ENCODE results near the gene ETV6. TPM values are rescaled to one million over a fixed set of nuclear protein-coding genes. Genes with fewer than 3 reads are reported as not detected.

The ETV6 gene
- total RNA-seq, 1 donor from 2014 or later, result 15.2 TPM

DNA sequence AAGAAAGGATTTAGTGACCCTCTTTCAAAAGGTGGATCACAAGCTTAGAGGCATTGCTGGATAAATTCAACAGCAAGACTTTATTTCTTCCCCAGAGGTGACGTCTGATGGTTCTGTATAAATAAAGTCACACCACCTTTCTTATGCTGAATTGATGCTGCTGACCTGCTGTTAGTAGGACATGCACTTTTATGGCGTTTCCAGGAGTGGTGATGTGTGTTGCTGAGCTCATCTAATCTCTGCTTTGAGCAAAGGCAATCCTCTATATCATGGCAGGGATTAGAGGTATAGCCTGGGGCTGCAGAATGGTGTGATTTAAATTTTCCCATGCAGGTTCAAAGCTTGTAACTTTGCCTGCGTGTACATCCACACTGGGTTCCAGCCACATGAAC is 94.9 kb downstream of the ETV6 start:
- intact Hi-C loops (cut with DNase I), result no loop called here
- ATAC-seq (no peak), DNase-seq (ENCODE audit: missing footprints) (no peak)

DNA sequence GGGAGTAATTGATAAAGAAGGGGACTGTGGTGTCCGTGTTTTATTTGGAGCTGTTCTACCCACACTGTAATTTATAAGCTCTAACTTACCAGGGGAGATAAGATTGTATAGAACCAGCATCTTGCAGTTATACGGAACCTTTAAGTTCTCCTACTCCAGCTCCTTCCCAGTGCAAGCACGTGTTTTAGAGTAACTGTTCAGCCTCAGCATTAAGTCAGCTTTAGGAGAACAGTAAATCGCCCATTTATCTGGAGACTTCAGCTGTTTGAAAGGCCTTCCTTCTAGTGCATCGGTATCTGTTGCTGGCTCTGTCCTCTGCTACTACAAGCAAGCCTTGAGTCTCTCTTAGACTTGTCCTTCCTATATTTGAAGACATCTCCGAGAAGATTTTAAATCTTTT is 95.6 kb downstream of the ETV6 start:
- ATAC-seq (no peak), DNase-seq (ENCODE audit: missing footprints) (no peak)
- intact Hi-C loops (cut with DNase I), result no loop called here

DNA sequence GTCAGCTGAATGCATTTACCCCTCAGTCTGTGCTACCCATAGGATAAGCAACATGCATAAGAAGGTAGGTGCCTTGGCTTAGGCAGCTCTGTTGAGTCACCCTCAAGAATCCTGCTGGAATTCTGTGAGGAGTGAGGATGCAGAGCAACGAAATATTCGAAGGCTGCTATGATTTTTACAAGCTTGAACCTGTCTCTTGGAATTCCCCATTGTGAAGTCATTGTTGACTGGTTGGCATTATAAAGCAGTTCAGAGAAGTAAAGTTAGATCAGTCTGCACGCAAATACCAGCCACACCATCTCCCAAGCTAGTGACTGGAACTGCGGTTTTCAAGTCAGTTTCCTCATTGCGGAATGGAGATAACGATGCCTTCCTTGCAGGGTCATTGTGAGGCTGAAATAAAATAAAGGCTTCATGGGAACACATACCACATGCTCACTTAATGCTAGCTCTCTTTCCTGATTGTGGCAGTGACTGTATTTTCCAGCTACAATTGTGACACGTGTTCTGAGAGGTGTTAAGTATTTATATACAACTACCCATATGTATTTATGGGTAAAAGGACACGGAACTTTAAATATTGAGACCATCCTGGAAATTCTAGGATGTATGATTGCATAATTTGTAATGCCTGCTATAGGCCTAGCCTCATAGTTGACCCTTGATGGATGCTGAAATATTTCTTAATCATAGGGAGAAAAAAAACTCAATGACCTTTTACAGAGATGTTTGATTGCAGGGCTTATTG is 96.7 kb downstream of the ETV6 start:
- intact Hi-C loops (cut with DNase I), result no loop called here
- DNase-seq (ENCODE audit: missing footprints) (no peak), ATAC-seq (no peak)

DNA sequence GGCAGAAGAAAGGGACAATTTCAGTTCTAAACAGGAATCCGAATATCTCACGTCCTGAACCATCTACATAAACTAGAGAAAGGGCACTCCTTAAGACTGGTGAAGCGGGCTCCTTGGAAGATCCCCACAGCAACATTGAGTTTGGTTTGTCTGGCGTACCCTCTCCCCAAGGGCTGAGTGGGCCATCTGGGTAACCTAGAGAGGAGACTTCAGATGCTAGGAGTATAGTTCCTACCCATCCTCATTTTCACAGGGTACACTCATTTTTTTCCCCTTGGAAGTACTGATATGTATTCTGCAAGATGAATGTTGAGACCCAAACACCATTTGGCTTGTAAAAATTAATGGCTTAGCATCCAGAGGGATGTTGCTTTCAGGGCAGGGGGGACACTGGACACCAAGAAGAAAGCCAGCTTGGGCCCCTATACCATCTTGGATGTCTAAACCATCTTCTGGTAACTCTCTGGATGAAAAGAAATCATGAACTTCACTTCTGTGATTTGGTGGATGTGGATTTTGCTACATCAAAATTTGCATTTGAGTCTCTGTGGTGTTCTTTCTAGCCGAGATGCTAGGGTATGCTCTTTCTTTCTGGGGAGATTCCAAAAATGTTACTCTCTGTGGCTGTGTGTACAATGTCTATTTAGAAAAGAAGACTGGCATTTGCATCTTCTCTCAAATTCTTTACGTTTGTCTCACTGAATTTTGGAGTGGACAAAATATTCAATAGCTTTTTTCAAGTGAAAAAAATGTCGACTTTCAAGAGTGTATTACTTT is 97.7 kb downstream of the ETV6 start:
- intact Hi-C loops (cut with DNase I), result no loop called here
- no peak for ATAC-seq
- DNase-seq (ENCODE audit: missing footprints), result no peak

DNA sequence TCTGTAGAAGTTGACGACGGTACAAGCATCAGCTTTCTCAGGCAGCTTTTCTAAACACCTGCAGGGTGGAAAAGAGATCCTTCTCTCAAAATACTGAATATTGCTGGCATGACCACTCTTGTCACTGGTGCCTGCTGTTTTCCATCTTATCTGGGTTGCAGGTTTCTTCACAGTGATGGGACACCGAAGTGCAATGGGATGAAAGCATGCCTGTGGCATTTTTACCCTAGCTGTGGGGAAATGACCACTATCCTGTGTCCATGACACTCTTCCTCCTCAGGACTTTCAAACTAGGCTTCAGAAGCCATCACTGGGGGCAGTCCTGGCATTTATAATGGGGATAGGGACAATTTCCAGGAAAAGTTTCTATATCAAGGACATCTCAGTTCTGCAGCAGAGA is 98.5 kb downstream of the ETV6 start:
- ATAC-seq, result no peak
- no peak for DNase-seq (ENCODE audit: missing footprints)
- intact Hi-C loops (cut with DNase I), result no loop called here

DNA sequence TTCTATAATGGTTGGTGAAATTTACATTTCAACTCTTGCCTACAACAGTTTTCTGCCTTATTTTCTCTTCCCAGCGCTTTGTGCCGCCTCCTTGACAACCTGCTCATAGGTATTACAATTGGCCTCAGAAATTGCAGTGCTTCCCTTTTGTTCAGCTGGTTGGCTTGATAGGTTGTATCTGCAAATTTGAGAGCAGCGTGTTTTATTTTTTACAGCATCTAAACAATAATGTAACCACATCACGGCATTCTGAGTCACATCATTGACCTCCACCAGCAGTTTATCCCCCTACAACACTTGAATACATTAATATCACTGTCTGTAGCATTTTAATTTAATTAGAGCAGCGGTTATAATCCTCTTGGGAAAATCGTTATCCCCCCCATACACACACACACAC is 99.4 kb downstream of the ETV6 start:
- ATAC-seq (no peak), DNase-seq (ENCODE audit: missing footprints) (no peak)

DNA sequence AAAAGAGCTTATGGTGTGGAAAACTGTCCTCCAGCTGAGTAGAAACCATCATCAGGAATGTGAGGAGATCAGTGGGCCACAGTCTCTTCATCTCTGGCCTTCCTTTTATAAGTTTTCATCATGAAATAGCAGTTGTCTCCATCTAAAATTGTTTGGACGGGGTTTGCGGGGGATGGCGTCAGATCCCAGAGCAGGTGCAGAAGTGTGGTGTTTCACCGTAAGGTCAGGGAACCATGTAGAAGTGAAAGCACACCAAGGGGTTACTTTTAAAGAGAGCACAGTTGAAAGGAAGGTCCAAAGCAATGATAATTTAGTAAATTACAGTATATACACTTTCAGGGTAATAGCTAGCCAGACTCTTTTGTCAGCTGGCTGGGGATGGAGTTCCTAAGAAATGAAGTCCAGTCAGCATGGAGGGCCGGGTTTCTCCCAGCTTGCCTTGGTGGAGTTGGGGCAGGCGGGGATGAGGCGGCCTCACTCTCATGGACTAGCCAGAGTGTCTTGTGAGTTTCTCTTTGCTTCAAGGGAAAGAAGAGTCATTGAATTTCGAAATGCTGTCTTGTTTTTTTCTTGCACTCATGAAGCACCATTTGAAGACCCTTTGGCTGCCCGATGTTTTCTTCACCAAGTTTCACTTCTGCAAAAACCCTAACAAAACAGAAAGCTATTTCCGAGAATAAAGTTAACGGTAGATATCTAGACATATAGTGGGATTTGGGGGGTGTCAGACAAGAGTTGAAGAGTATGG is 100.6 kb downstream of the ETV6 start:
- intact Hi-C loops (cut with DNase I), result no loop called here
- DNase-seq (ENCODE audit: missing footprints) (no peak), ATAC-seq (peak; percentile 42)

More for the DNA sequence above, 99.4 kb downstream of the ETV6 start:
- intact Hi-C loops (cut with DNase I), result no loop called here

DNA sequence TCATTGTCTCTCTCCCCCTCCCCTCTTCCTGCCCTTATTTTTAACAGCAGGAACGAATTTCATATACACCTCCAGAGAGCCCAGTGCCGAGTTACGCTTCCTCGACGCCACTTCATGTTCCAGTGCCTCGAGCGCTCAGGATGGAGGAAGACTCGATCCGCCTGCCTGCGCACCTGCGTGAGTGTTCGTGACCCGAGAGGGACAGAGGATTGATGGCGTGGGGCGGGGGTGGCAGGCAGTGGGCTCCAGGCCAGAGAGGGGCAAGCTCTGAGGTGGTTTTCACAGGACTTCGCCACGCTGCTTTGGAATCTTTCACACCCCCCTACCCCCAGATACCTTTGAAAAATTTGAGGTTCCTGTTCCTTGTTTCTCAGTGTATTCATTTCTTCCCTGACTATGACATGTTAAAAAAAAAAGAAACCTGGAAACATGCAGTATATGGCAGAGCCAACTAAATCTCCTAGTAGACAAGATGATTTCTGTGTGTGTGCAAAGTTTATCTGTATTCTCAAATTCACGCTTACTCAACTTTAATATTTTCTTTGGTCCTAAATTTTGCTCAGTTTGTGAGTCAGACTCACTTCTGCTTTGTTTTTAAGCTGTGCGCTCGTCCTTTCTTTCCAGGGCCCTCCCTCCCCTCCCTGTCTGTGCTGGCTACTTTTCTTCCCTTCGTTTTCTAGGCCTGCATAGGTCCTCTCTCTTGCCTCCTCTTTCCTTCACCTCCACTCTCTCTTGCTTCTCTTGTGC is 103.1 kb downstream of the ETV6 start:
- intact Hi-C loops (cut with DNase I), result no loop called here
- no peak for ATAC-seq
- DNase-seq (ENCODE audit: missing footprints), result no peak

DNA sequence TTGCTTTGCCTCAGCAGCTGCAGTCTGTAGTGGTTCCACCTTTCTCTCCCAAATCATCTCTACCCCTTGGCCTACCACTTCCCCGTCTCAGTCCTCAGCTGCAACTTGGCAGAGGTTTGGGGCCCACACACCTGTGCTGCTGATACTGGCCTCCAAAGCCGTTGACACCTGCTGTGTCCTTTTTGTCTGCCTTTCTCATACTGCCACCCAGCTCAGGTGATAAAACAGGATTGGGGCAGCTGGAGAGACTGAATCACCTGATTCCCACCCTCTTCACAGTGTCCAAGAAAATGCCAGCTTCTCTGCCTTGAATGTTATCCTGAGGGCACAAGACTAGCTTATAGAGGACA is 103.7 kb downstream of the ETV6 start:
- intact Hi-C loops (cut with DNase I), result no loop called here
- ATAC-seq, result no peak

DNA sequence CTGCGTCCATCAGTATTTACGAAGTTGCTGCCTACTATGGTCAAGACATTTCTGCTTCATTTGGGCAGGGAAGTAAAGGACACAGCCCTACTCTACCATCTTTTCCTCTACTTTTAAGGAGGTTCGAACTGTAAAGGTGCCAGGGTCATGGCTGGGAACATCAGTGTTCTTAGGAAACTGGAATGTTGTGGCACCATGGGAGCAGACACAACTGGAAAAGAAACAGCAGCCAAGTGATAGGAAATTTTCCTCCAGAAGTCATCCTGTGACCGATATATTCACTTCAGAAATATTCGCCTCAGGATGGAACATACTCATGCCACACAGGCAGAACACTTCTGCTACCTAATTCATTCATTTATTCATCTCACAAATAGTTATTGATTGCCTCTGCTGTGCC is 104.4 kb downstream of the ETV6 start:
- intact Hi-C loops (cut with DNase I), result no loop called here
- no peak for DNase-seq (ENCODE audit: missing footprints)
- no peak for ATAC-seq

More for the DNA sequence above, 103.7 kb downstream of the ETV6 start:
- DNase-seq (ENCODE audit: missing footprints), result no peak

DNA sequence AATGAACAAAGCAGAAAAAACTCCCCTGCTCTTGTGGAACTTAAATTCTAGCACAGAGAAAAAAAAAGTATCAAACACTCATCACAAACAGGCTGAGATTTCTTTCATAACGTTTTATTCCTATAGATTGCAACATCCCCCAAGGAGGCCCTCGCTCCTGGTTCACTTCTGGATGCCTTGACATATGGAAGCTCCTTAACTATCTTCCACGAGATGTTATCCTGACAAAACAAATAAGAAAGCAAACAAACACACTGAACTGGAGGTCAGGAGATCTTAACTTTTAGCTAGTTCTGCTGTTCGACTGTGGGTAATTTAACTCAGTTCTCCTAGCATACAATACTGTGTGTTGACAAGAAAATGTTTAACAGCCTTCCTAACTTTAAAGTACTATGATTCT is 104.8 kb downstream of the ETV6 start:
- ATAC-seq (no peak), DNase-seq (ENCODE audit: missing footprints) (no peak)
- intact Hi-C loops (cut with DNase I), result no loop called here

DNA sequence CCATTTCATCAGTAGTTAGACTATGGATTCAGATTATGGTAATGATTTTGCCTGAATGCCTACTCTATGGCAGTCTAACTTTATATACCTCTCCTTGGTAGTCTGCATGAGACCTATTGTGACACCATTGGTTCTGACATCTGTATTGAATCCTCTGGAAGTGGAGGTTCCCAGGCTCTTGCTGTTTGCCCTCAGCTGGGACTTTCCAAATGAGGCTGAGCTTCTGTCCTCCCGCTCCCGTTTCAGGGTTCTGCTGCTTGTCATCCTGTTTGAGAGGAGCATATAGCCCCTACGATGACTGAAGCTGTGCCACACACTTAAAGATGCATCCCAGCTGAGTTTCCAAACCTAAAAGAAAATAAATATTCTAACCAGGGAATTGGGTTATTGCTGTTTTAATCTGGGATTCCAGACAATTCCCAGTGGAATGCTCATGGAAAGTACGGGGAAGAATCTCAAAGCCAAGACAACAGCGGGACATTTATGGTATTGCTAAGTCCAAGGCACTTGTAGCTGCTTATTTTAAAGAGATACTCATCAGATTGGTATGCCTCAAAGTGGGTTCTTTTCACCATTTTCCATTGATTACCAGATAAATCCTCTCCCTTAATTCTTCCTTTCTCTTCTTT is 105.9 kb downstream of the ETV6 start:
- intact Hi-C loops (cut with DNase I), result loop anchor here (5.0 kb wide), 1 partner anchor 107 kb away; no protein-coding TSS in a partner anchor
- no peak for DNase-seq (ENCODE audit: missing footprints)
- ATAC-seq, result no peak

DNA sequence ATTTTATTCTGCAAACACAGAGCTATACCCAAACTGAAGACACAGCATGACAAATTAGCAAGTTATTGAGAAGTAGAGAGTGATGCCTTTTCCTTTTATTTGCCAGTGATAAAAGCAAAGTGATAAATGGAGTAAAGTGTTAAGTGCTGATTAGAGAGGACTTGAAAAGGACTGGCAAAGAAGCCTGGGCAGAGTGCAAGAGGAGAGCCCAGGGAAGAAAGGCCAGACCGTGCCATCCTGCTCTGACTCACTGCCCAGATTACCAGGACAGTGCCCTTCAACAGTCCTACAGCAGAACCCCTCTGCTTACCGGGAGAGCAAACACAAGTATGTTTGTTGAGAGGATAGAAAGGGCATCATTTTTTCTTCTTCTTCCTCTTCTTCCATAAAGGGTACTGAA is 106.5 kb downstream of the ETV6 start:
- ATAC-seq (peak; percentile 80), DNase-seq (ENCODE audit: missing footprints) (no peak)
- intact Hi-C loops (cut with DNase I), result loop anchor here (2.0 to 5.0 kb wide), 3 partner anchors 39 to 106 kb away; no protein-coding TSS in a partner anchor

DNA sequence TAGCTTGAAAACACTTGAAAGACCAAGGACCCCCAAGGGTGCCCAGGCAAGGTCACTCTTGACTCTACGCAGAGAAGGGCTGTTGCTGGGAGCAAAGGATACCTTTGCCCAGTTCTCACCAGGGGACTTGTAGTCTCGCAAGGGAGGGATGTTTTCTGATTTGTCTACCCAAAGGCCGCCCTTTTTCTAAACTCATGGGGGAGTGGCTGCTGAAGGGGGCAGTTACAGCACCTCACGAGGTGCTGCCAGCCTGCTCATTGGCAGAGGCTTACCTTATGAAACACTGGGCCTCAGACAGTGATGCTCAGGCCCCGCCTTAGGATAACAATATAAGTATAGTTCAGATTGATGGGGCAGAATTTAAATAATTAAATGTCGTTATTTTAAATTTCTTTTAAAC is 107.0 kb downstream of the ETV6 start:
- intact Hi-C loops (cut with DNase I), result loop anchor here (2.0 to 5.0 kb wide), 3 partner anchors 38 to 106 kb away; no protein-coding TSS in a partner anchor
- ATAC-seq, result no peak

DNA sequence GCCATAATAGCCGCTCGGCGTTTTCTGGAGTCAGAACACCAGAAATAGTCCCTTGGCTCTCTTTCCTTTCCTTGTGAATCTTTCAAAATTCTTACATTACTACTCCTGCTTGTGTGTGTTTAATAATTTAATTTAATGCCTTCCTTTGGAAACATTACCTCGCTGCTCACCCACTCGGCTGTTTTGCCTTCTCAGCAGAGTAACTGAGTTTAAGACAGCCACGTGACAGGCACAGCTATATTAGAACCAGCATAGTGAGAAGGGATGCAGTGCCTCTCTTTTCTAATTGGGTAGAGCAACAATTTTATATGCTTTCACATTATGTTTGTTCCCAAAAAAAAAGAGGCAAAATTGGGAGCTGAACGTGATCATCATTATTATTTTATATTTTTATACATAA is 107.6 kb downstream of the ETV6 start:
- DNase-seq (ENCODE audit: missing footprints) (no peak), ATAC-seq (no peak)
- intact Hi-C loops (cut with DNase I), result loop anchor here (2.0 to 5.0 kb wide), 3 partner anchors 38 to 106 kb away; no protein-coding TSS in a partner anchor

More for the DNA sequence above, 107.0 kb downstream of the ETV6 start:
- DNase-seq (ENCODE audit: missing footprints), result no peak

DNA sequence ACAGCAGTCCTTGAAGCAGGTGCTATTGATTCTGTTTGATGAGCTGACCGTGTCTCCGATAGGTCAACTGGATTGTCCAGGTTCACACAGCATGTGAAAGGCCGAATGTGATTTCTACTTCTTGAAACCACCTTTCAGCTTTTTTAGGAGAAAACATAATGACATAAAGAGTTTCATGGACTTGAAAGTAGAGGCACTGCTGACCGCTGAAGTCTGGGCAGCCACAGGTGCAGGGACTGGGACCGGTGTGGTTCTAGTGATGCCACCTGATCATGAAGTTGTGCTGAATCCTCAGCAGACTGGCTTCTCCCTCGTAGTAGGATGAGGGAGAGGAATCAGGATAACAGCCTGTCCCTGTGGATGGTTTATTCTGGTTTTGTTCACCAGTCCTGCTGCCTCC is 108.1 kb downstream of the ETV6 start:
- no peak for ATAC-seq

DNA sequence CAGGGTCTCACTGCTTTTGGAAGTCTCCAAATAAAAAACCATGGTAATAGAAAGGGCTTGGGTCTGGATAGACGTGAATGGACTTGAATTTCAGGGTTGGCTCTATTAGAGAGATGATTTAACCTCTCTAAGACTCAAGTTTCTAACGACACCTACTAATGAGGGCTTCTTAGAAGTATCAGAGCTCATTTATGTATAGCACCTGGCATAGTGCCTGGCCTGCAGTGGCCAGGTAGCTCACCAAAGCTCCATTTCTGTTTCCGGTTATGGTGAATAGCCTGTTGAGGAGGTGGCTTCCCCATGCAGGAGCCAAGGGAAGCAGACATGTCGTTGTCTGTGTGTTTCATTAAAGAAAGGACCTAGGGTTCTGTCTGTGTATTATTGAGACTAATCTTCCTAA is 108.6 kb downstream of the ETV6 start:
- DNase-seq (ENCODE audit: missing footprints), result no peak
- intact Hi-C loops (cut with DNase I), result loop anchor here (5.0 kb wide), 1 partner anchor 104 kb away; no protein-coding TSS in a partner anchor
- no peak for ATAC-seq

More for the DNA sequence above, 108.1 kb downstream of the ETV6 start:
- DNase-seq (ENCODE audit: missing footprints), result no peak
- intact Hi-C loops (cut with DNase I), result loop anchor here (2.0 to 5.0 kb wide), 3 partner anchors 37 to 107 kb away; no protein-coding TSS in a partner anchor
